K562 (cell line): Measurements from ENCODE around the gene ABHD4. TPM values are rescaled to one million over a fixed set of nuclear protein-coding genes. Genes with fewer than 3 reads are reported as not detected.
A peak's percentile ranks its signal among the peaks of the same experiment; 100 is the strongest.

Experiments
- ATAC-seq: fragments of 200-7000 bp; cut with Tn5 transposase; 3 replicates; pipeline ENCODE4 v1.9.1; 2020; ENCODE audit warnings: moderate library complexity
- BruUV-seq: library from RNA; stranded (reverse); fragments of 400-500 nt; replicated peaks from 2 replicates; lab custom pipeline; 2021; lab: Mats Ljungman, UMichigan
- CTCF ChIA-PET: fragments of 300-600 bp; formaldehyde crosslinking; extraction: SDS; loops from one replicate; lab custom pipeline; 2021; ENCODE audit warnings: low intra/inter-chr PET ratio; lab: Yijun Ruan, JAX
- POLR2A ChIA-PET: fragments of 300-600, 350-650 bp; sonication (Branson Sonifier 250); formaldehyde crosslinking; extraction: SDS; loops from one replicate; lab custom pipeline; 2021; ENCODE audit warnings: antibody characterized with exemption, inconsistent platforms; lab: Yijun Ruan, JAX
- DNase-seq, 4 experiments: peaks; one replicate each; pipeline versions ENCODE4 v3.0.0 to v3.0.0-alpha.2; 2011 to 2018; ENCODE audit warnings: low spot score in 3 of 4, mixed read lengths in 3 of 4; ENCODE audit errors: extremely low read depth in 1 of 4
- FAIRE-seq: peaks from 2 replicates; lab custom pipeline; 2011; peaks lifted over from hg19 to GRCh38; lab: Jason Lieb, UNC
- H2AFZ ChIP-seq: 2 replicates; pipeline ENCODE4 v1.6.0; 2011; ENCODE audit warnings: low read depth, low read length, control low read depth, inconsistent platforms
- H3K27ac ChIP-seq: fragments of 200-600 bp; 3 replicates; pipeline ENCODE4 v1.8.0; 2011; ENCODE audit warnings: low read depth, mild to moderate bottlenecking, control low read depth, inconsistent platforms, low read length, moderate library complexity, mixed read lengths; ENCODE audit errors: extremely low read depth
- H3K27me3 ChIP-seq, 2 experiments: fragments of 300-600 bp in 1 of 2; 2 replicates in 1 of 2; 3 replicates in 1 of 2; pipeline versions ENCODE4 v1.6.0 to v1.8.0; 2011; ENCODE audit warnings: inconsistent platforms in 2 of 2, low read length in 2 of 2, mild to moderate bottlenecking in 1 of 2, mixed read lengths in 1 of 2, moderate library complexity in 1 of 2; ENCODE audit not compliant: control insufficient read depth in 2 of 2, insufficient read depth in 2 of 2
- H3K36me3 ChIP-seq: fragments of 300-600 bp; 3 replicates; pipeline ENCODE4 v1.8.0; 2011; ENCODE audit warnings: mild to moderate bottlenecking, low read length, inconsistent platforms; ENCODE audit not compliant: control insufficient read depth, insufficient read depth
- H3K4me1 ChIP-seq, 2 experiments: fragments of 200-600 bp in 1 of 2; replicated peaks in 1 of 2; 2 replicates in 1 of 2; 3 replicates in 1 of 2; pipeline versions ENCODE4 v1.5.1 to v1.8.0; 2011; ENCODE audit warnings: inconsistent platforms in 2 of 2, low read length in 2 of 2, mild to moderate bottlenecking in 1 of 2, mixed read lengths in 1 of 2, moderate library complexity in 1 of 2; ENCODE audit not compliant: control insufficient read depth in 2 of 2, insufficient read depth in 2 of 2
- H3K4me2 ChIP-seq: 2 replicates; pipeline ENCODE4 v1.6.1; 2011; ENCODE audit warnings: low read length, control low read depth, inconsistent platforms, mixed read lengths; ENCODE audit not compliant: insufficient read depth
- H3K4me3 ChIP-seq: fragments of 200-600 bp; sonication (generic), shearing (Covaris generic); 2 replicates; pipeline ENCODE4 v1.5.1; 2016; ENCODE audit warnings: control low read depth, inconsistent platforms
- H3K79me2 ChIP-seq: fragments of 200-600 bp; 3 replicates; pipeline ENCODE4 v1.8.0; 2011; ENCODE audit warnings: low read length, inconsistent platforms; ENCODE audit not compliant: control insufficient read depth, insufficient read depth
- H3K9ac ChIP-seq, 2 experiments: 2 replicates each; pipeline versions ENCODE4 v1.6.0 to v1.6.1; 2011; ENCODE audit warnings: low read depth in 2 of 2, low read length in 2 of 2, control low read depth in 1 of 2, inconsistent platforms in 1 of 2, mild to moderate bottlenecking in 1 of 2, mixed read lengths in 1 of 2; ENCODE audit not compliant: insufficient read depth in 1 of 2
- H3K9me1 ChIP-seq: one replicate; pipeline ENCODE4 v1.6.0; 2011; ENCODE audit warnings: inconsistent platforms, mild to moderate bottlenecking, low read length, moderate library complexity; ENCODE audit not compliant: control insufficient read depth, insufficient read depth
- H3K9me3 ChIP-seq: replicated peaks from 2 replicates; pipeline ENCODE4 v1.5.1; 2011; ENCODE audit warnings: low read depth, low read length, inconsistent platforms; ENCODE audit not compliant: control insufficient read depth, insufficient read depth
- H4K20me1 ChIP-seq: replicated peaks from 2 replicates; pipeline ENCODE4 v1.6.1; 2011; ENCODE audit warnings: low read length, inconsistent platforms, mixed read lengths; ENCODE audit not compliant: control insufficient read depth, insufficient read depth
- C11orf30 ChIP-seq: fragments of 450-650 bp; IDR thresholded peaks from 2 replicates; pipeline ENCODE4 v1.6.1; 2016; ENCODE audit warnings: low read depth, mild to moderate bottlenecking
- ILK ChIP-seq: fragments of 450-650 bp; IDR thresholded peaks from 2 replicates; pipeline ENCODE4 v1.6.1; 2016; ENCODE audit warnings: missing genetic modification characterization, low read depth, mild to moderate bottlenecking, missing compliant biosample characterization, moderate library complexity, borderline replicate concordance
- KAT2B ChIP-seq: IDR thresholded peaks from one replicate; pipeline ENCODE4 v1.6.1; 2012; ENCODE audit warnings: low read depth, mild to moderate bottlenecking, control low read depth, inconsistent platforms, low read length, moderate library complexity
- NR3C1 ChIP-seq: sonication (generic); formaldehyde crosslinking; IDR thresholded peaks from 2 replicates; pipeline ENCODE4 v1.8.1; 2022; ENCODE audit warnings: missing genetic modification reagents
- SMAD2 ChIP-seq: fragments of 150-350 bp; IDR thresholded peaks from 2 replicates; pipeline ENCODE4 v1.6.1; 2014; ENCODE audit warnings: low read depth, mild to moderate bottlenecking, low read length
- SP1 ChIP-seq: sonication (generic); formaldehyde crosslinking; IDR thresholded peaks from 2 replicates; pipeline ENCODE4 v1.8.1; 2022; ENCODE audit warnings: mild to moderate bottlenecking, missing genetic modification reagents
- ZNF785 ChIP-seq: fragments of 250-450 bp; sonication (Bioruptor Pico); IDR thresholded peaks from 2 replicates; pipeline ENCODE4 v1.4.0; 2020; ENCODE audit warnings: mild to moderate bottlenecking
- WGBS: fragments of 100-300 bp; shearing (Covaris generic); methylation state at CpG from one replicate; pipeline ENCODE4 v1.1.6; 2016; ENCODE audit warnings: low coverage, mixed read lengths; ENCODE audit not compliant: insufficient coverage; ENCODE audit errors: missing lambda C conversion rate; 5-methylcytosine and 5-hydroxymethylcytosine counted together
- in situ Hi-C: fragments of 300-500 bp; cut with MboI; formaldehyde crosslinking; loops from 4 replicates; pipeline ENCODE4 v1.15.0; 2018; ENCODE audit warnings: inconsistent platforms, mixed read lengths
- intact Hi-C: fragments of 100-400 bp; cut with micrococcal nuclease; formaldehyde crosslinking; loops from 2 replicates; pipeline ENCODE4 v1.14.2; 2022
- polyA plus RNA-seq, 8 experiments: library from polyadenylated mRNA; depleted of rRNA in 4 of 8; stranded (reverse) in 5 of 8; unstranded in 3 of 8; fragments of >200 nt; fragmentation: Nextera tagmentation in 2 of 8; fragmentation: Illumina TruSeq in 1 of 8; extraction: Ambion mirVana in 2 of 8; extraction: Trizol in 1 of 8; gene quantifications; 2 replicates each; pipeline versions ENCODE4 v1.2.1 to v1.2.3, GENCODE V29; 2011 to 2014; ENCODE audit warnings: inconsistent platforms in 1 of 8, missing spikeins in 1 of 8
- total RNA-seq, 7 experiments: library from RNA; depleted of rRNA in 6 of 7; stranded (reverse); fragments of >200 nt in 6 of 7; fragmentation: Illumina TruSeq in 2 of 7; extraction: Trizol in 2 of 7; gene quantifications; 2 replicates each; pipeline versions ENCODE4 v1.2.1 to v1.2.3, GENCODE V29; 2011 to 2021; ENCODE audit warnings: low replicate concordance in 1 of 7
- TF ChIP-seq, protein P1 (sequence below): fragments of 250-450 bp; sonication (Bioruptor Pico); IDR thresholded peaks from 2 replicates; pipeline ENCODE4 v1.5.0; 2021
- TF ChIP-seq, protein P2 (sequence below), 2 experiments: fragments of 450-650 bp in 1 of 2; sonication (generic) in 1 of 2; formaldehyde crosslinking in 1 of 2; IDR thresholded peaks; 2 replicates each; pipeline versions ENCODE4 v1.7.1 to v1.9.0; 2016 to 2022; ENCODE audit warnings: inconsistent platforms in 1 of 2, mild to moderate bottlenecking in 1 of 2, missing genetic modification reagents in 1 of 2
- TF ChIP-seq, protein P3 (sequence below): sonication (generic); formaldehyde crosslinking; IDR thresholded peaks from 2 replicates; pipeline ENCODE4 v1.5.0; 2020; ENCODE audit warnings: missing genetic modification reagents

Gene ABHD4
- total and polyA plus RNA-seq, 9 of the 15 experiments (the other 6 are each of a cell fraction or from before 2014, with no cell fraction given), result 3.6 to 12.0 (median 7.2) TPM

DNA sequence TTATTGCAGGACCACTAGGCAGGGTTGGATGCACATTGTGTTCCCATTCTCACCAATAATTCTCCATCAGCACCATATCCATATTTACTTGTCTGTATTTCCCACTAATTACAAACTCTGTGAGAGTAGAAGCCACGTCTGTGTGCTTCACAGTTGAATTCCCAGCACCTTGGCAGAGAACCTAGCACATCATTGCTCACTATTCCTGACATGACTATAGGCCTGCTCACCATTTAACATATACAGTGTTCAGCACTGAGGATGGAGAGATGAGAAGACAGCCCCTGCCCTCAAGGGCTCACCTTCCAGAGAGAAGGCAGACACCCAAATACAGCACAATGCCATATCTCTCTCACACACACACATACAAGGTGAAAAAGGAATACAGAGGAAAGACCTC lies 14.1 kb upstream of the ABHD4 start (continued):
- TF ChIP-seq ZNF785 (no peak), NR3C1 (CRISPR knock-in tag) (no peak)

DNA sequence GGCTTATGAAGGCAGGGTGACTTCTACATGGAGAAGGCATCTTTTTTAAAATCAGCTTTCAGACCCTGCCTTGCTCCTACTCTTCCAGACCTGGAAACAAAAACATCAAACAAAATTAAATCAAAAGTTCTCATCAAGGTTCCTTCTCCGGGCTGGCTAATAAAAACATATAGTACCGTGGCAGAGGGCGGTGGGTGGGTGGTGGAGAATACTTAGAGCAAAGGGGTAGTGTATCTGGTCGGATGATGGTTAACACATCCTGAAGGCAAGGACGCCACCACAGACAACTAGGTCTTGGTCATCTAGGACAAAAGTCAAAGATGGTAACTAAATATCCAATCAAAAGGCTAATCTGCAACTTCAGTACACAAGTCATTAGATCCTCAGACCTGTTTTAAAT lies 10.9 kb upstream of the ABHD4 start:
- no peak overlapping the region for H3K4me3 ChIP-seq
- H4K20me1 ChIP-seq, result no peaks in the 10 kb centered on the region
- no peak for ATAC-seq
- H3K79me2 ChIP-seq, result peaks cover 57% of the 10 kb centered on the region
- H2AFZ ChIP-seq, result no peak overlapping the region
- H3K9me1 ChIP-seq, result no peaks in the 10 kb centered on the region
- 0 out of 2 replicates have a peak overlapping the region, but pooled peaks have one; percentile 84 for H3K4me2 ChIP-seq
- FAIRE-seq, result no peak
- peaks cover 10% of the 10 kb centered on the region; the same call in 2 of the 3 replicates for H3K36me3 ChIP-seq
- H3K4me1 ChIP-seq, result peaks cover 7 to 16% of the 10 kb centered on the region in 2 experiments
- H3K9ac ChIP-seq, result no peak overlapping the region
- ChIA-PET CTCF (no interaction called here), POLR2A (interaction anchor here (0.7 kb wide), 1 partner anchor 161 kb away, joined by 3 read pairs; no protein-coding TSS in a partner anchor)
- intact Hi-C loops, result loop anchor here (5.0 kb wide), 1 partner anchor 60 kb away; no protein-coding TSS in a partner anchor
- 95% methylated on average over 5 of the region's 5 CpGs for WGBS
- H3K27ac ChIP-seq, result no peak overlapping the region
- in situ Hi-C loops, result no loop called here
- no peaks in the 10 kb centered on the region for H3K9me3 ChIP-seq
- H3K27me3 ChIP-seq, result no peaks in the 10 kb centered on the region
- BruUV-seq, result no TSS peak
- DNase-seq, result no peak
- TF ChIP-seq SMAD2 (no peak), ILK (tag) (no peak), C11orf30 (no peak), SP1 (CRISPR knock-in tag) (no peak), KAT2B (no peak)
- TF ChIP-seq, protein P1, sequence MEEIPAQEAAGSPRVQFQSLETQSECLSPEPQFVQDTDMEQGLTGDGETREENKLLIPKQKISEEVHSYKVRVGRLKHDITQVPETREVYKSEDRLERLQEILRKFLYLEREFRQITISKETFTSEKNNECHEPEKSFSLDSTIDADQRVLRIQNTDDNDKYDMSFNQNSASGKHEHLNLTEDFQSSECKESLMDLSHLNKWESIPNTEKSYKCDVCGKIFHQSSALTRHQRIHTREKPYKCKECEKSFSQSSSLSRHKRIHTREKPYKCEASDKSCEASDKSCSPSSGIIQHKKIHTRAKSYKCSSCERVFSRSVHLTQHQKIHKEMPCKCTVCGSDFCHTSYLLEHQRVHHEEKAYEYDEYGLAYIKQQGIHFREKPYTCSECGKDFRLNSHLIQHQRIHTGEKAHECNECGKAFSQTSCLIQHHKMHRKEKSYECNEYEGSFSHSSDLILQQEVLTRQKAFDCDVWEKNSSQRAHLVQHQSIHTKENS (CRISPR knock-in tag), result no peak
- TF ChIP-seq, protein P2, sequence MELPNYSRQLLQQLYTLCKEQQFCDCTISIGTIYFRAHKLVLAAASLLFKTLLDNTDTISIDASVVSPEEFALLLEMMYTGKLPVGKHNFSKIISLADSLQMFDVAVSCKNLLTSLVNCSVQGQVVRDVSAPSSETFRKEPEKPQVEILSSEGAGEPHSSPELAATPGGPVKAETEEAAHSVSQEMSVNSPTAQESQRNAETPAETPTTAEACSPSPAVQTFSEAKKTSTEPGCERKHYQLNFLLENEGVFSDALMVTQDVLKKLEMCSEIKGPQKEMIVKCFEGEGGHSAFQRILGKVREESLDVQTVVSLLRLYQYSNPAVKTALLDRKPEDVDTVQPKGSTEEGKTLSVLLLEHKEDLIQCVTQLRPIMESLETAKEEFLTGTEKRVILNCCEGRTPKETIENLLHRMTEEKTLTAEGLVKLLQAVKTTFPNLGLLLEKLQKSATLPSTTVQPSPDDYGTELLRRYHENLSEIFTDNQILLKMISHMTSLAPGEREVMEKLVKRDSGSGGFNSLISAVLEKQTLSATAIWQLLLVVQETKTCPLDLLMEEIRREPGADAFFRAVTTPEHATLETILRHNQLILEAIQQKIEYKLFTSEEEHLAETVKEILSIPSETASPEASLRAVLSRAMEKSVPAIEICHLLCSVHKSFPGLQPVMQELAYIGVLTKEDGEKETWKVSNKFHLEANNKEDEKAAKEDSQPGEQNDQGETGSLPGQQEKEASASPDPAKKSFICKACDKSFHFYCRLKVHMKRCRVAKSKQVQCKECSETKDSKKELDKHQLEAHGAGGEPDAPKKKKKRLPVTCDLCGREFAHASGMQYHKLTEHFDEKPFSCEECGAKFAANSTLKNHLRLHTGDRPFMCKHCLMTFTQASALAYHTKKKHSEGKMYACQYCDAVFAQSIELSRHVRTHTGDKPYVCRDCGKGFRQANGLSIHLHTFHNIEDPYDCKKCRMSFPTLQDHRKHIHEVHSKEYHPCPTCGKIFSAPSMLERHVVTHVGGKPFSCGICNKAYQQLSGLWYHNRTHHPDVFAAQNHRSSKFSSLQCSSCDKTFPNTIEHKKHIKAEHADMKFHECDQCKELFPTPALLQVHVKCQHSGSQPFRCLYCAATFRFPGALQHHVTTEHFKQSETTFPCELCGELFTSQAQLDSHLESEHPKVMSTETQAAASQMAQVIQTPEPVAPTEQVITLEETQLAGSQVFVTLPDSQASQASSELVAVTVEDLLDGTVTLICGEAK (IDR thresholded peaks at IDR 0.05), result no peak
- TF ChIP-seq, protein P2 (CRISPR knock-in tag; IDR thresholded peaks at IDR 0.05), result no peak
- TF ChIP-seq, protein P3, sequence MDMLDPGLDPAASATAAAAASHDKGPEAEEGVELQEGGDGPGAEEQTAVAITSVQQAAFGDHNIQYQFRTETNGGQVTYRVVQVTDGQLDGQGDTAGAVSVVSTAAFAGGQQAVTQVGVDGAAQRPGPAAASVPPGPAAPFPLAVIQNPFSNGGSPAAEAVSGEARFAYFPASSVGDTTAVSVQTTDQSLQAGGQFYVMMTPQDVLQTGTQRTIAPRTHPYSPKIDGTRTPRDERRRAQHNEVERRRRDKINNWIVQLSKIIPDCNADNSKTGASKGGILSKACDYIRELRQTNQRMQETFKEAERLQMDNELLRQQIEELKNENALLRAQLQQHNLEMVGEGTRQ (CRISPR knock-in tag), result no peak
